ENCODE data around the gene ARHGAP30.
"Not testable (repeated sequence)": the region's sequence is repeated elsewhere in the genome, so short reads cannot be mapped to it uniquely, and the experiment has no call there.

Gene ARHGAP30

DNA sequence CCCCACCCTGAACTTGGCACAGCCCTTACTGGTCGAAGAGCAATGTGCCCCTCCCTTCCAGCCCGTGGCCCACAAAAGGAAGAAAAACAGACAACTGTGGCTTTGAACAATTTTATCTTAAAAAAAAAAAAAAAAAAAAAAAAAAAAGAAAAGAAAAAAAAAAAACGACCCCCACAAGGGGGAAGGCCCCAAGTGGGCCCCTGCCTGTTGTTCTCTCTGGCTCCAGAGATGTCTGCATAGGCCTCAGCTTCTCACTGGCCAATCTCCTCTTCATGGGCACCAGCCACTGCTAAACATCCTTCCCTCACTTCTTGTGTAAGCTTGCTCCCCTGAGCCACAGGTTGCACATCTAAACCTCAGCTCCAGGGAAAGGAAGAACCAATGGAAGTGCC lies 30.5 kb downstream of the ARHGAP30 start:
- FAIRE-seq: no peak
- DNase-seq (ENCODE audit: low spot score): no peak

DNA sequence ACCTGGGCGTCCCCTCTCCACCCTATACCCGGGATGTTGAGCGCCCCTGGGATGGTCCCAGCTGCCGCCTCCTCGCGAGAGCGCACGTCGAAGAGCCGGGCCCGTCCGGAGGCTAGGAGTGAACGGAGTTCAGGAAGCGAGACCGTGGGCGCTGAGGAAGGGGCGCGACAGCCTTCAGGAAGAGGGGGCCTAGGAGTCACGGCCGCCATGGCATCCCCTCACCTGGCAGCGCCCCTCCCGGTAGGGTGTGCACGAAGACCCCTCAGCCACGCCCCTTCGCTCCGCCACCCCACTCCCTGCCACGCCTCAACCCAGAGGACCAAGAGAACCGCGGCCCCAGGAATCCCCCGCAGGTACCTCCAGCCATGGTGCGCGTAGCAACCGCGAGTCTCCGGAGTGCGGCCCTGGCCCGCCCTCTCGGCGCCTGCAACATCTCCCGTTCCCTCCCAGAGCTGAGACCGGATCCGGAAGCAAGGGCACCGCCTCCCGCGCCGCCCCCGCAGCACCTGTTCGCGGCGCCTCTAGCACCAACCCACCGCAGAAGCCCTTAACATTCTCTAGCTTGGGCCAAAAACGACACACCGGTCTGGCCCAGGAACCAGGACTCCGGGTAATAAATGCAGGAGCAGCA lies 31.1 kb downstream of the ARHGAP30 start, which contains the start of gene TSTD1:
TSS of gene TSTD1 (minus strand) at position 442 of the 631 bp plus-strand sequence. CDS start at position 367, 75 bp downstream.
- peak; percentile 79 for DNase-seq (ENCODE audit: low spot score)
- FAIRE-seq: no peak

DNA sequence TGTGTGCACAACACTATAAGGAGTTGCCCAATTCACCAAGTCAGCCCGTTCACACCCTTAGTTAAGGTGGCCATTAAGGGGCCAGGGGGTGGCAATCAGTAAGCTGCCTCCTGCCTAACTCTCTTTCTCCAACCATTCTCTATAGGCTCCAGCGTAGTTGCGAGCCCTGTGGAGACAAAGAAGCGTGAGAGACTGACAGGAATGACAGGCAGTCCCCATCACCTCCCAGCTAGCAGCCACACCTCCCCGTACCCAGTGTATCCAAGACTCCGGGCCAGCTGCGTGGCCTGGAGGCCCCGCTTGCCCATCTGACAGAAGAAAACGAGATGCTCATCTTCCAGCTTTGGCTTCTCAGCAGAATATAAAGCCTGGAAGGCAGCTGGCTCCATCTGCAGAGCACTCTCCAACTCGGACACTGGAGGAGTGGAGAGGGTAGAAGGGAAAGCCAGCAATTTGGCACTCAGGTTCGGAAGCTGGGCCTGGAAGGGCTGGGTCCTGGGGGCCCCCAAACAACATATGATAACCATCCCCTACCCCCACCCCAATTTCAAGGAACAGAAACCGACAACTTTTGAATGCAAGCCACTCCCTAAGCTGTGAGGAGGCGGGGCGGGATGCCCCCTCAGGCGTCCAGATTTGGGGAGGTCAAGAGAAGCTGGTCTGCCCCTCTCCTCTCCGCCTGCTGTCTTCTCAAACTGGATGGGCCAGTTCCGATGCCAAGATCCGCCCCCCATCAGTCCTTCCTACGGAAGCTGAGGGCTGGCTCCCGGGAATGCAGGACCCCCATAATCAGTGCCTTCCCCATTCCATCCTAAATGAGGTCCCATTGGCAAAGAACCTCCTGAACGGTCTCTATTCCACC lies 31.8 kb downstream of the ARHGAP30 start:
- FAIRE-seq (no peak), DNase-seq (ENCODE audit: low spot score) (no peak)

DNA sequence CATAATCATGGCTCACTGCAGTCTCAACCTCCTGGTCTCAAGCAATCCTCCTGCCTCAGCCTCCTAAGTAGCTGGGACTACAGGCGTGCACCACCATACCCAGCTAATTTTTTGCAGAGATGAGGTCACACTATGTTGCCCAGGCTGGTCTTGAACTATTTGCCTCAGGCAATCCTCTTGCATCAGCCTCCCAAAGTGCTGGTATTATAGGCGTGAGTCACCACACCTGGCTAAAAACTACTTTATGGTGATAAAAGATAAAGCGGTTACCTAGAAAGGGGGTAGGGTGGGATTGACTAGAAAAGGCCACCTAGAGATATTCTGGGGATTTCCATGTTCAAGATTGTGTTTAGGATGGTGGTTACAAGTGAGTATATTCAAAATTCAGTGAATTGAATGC lies 35.9 kb downstream of the ARHGAP30 start:
- FAIRE-seq (no peak), DNase-seq (ENCODE audit: low spot score) (no peak)

DNA sequence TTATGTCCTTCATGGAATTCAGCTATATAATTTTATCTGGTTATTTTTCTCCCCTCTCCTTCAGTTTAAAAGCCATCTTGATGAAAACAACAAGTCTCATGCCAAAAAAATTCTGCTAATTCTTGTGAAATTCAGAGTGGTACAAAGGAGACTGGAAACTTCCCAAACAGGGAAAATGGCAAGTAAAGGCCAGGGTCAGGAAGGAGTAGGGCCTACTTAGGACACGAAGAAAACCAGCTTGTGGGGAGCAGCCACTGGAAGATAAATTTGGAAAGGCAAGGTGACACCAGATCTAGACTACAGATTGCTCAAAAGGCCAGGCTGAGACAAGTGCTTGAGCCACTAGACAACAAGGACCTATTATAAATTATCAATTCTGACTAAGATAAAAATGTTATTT lies 37.3 kb downstream of the ARHGAP30 start:
- DNase-seq (ENCODE audit: low spot score): no peak
- FAIRE-seq: no peak

DNA sequence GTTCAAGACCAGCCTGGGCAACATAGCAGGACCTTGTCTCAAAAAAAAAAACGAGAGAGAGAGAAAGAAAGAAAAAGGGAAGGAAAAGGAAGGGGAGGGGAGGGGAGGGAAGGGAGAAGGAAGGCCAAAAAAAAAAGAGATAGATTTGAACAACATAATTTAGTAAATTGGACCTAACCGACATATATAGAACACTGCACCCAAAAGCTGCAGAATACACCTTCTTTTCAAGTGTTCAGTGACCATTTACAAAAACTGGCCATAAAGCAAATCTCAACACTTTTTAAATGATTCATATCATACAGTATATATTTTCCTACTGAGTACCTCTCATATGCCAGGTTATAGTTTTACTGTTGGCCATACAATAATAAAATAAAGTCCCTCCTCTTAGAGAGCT lies 37.8 kb downstream of the ARHGAP30 start:
- FAIRE-seq: no peak
- DNase-seq (ENCODE audit: low spot score): no peak

DNA sequence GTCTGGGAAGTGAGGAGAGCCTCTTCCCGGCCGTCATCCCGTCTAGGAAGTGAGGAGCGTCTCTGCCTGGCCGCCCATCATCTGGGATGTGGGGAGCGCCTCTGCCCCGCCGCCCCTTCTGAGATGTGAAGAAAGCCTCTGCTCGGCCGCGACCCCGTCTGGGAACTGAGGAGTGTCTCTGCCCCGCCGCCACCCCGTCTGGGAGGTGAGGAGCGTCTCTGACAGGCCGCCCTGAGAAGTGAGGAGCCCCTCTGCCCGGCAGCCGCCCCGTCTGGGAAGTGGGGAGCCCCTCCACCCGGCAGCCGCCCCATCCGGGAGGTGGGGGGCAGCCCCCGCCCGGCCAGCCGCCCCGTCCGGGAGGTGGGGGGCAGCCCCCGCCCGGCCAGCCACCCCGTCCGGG lies 40.2 kb downstream of the ARHGAP30 start:
- not testable (repeated sequence) for DNase-seq (ENCODE audit: low spot score); FAIRE-seq

DNA sequence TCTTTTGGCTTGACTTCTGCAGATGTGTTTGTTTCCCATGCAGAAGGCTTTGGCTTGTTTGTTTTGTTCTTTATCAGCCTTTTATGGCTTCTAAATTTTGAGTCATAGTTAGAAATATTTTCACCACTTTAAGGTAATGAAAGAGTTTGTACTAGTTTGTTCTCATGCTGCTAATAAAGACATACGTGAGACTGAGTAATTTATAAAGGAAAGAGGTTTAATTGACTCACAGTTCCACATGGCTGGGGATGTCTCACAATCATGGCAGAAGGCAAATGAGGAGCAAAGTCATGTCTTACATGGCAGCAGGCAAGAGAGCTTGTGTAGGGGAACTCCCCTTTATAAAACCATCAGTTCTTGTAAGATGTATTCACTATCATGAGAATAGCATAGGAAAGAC lies 42.7 kb downstream of the ARHGAP30 start:
- not testable (repeated sequence) for DNase-seq (ENCODE audit: low spot score); FAIRE-seq

DNA sequence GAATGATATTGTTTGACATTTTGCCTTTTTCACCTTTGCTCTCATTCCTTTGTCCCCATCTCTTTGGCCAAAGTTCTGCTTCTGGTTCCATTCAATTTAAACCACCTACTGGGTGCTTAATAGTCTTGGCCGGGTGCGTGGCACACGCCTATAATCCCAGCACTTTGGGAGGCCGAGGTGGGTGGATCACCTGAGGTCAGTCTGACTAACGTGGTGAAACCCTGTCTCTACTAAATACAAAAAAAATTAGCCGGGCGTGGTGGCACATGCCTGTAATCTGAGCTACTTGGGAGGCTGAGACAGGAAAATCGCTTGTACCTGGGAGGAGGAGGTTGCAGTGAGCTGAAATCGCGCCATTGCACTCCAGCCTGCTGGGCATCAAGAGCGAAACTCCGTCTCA lies 47.3 kb downstream of the ARHGAP30 start:
- not testable (repeated sequence) for FAIRE-seq; DNase-seq (ENCODE audit: low spot score)

DNA sequence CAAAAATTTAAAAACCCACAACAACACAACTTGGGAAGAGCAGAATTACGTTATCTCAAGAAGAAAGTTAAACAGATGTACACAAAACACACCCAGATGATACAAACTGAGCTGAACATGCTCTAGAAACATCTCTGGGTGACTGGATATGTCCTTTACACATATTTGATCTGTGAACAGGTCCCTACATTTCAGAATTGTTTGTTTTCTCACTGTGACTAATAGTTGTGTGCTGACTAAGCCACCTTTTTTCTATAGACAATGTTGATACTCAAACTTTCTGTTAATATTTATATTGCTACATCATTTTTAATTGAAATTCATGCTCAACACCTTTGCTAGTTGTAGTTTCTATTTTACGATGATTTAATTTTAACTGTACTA lies 47.7 kb downstream of the ARHGAP30 start:
- FAIRE-seq: no peak
- DNase-seq (ENCODE audit: low spot score): no peak

DNA sequence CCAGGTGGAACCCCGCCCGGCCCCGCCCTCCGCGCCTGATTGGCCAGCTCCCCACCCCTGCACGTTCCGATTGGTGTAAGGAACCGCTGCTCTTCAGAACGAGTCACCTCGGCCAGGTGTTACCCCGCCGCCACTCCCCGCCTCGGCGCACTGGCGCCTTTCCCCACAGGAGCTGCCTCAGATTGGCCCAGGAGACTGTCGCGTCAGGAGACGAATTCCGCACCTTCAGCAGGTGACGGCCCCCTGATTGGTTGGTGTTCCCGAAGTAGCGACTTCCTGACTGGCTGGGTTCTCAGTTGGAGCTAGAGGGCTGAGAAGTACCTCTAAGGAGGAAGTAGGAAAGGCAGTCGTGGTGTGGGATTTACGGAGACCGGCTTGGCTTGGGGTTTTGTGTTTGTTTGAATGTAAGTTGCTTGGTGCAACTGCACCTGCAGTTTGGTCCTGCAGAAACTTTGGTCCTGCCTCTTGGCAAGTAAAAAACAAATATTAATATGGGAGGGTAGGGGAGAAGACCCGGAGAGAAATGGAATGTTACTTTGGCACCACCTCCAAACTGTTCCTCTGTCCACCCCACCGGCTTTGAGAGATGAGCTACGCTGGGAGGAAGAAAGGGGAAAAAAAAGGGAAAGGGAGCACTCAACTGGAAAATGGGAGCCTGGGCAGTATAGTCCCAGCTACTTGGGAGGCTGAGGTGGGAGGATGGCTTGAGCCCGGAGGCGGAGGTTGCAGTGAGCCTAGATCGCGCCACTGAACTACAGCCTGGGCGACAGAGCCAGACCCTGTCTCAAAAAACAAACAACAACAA lies 48.3 kb downstream of the ARHGAP30 start:
- FAIRE-seq: no peak
- no peak for DNase-seq (ENCODE audit: low spot score)

DNA sequence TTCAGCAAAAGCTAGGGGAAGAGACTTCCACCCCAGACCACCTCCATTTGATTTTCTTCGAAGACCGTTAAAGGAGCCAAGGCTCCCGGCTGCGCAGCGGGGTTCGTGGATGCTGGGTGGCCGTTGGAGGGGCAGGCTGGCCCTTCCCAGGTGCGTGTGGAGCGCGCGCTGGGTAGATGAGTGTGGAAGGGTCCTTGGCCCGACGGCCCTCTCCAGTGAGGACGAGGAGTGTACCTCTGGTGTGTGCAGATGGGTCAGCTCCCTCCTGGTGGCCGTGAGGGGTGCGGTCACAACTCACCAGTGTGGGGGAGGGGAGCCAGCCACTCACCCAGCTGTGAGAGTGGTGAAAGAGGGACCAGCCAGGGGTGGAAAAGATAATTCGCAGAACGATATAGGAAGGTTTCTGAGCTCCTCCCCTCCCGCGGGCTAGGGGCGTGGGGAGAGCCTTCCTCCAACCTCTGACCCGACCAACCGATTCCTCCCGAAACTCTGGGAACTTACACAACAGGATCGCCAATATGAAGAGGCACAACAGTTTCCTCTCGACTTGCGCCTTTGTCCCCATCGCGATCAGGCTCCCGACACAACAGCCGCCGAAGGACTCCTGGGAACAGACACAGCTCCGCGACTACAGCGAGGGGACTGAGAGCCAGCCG lies 49.1 kb downstream of the ARHGAP30 start, which contains the start of gene F11R:
TSS of gene F11R (minus strand) at position 644 of the 656 bp plus-strand sequence. CDS start at position 565, 79 bp downstream.
- no peak for DNase-seq (ENCODE audit: low spot score)
- no peak for FAIRE-seq

DNA sequence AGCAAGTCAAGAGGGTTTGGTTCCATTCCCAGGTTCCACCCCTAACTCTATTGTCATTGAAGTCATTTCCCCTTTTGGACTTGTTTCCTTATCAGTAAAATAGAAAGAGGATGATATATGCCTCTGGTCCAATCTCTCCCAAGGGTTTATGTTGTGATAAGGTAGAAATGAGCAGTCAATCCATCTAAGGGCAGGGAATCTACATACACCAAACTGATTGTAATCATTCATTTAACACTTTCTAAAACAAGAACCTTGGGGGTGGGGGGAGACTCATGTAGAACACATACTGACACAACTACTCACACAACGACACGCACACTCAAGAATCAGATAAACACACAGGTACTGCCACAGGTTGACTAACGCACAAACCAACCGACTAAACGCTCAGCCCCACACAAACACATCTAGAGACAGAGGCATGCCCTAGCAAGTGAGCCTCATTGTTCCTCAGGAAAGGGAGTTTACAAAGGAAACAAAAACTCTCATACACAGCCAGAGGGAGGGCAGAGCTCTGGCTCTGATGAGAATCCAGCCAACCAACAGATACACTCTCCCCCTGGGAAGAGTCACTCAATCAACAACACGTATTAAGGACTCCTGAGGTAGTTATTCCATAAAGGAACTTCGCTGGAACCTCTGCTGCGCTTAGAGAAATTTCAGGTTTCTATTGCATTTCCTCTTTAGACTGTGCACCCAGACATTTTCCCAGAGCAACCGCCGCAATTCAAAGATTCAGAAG lies 49.8 kb downstream of the ARHGAP30 start:
- FAIRE-seq (no peak), DNase-seq (ENCODE audit: low spot score) (no peak)

DNA sequence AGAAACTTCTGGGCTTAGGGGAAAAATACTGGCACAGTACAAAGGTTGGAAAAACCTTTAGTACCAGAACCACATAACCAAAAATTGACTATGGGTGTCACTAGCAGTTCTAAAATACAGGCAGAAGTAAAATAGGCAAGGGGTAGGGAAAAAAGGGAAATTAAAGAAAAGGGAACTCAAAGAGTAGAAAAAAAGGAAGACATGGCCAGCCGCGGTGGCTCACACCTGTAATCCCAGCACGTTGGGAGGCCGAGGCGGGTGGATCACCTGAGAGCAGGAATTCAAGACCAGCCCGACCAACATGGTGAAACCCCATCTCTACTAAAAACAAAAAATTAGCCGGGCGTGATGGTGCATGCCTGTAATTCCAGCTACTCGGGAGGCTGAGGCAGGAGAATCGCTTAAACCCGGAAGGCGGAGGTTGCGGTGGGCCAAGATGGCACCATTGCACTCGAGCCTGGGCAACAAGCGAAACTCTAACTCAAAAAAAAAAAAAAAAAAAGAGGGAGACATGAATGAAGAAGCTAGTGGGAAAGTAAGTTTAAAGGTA lies 50.5 kb downstream of the ARHGAP30 start:
- DNase-seq (ENCODE audit: low spot score); FAIRE-seq: not testable (repeated sequence)

DNA sequence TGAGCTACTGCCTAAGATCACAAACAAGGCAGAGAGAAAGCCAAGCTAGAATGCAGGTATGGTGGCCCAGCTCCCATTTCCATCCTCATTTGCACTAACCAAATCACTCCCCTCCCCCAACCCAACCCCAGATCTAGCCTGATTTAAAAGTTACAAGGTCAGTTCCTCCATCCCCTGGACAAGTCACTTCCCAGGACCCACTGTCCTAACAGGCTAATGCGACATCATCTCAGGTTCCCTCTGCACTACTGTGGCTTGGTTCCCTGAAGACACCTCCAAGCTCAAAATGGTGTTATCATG lies 51.1 kb downstream of the ARHGAP30 start:
- DNase-seq (ENCODE audit: low spot score) (no peak), FAIRE-seq (no peak)

DNA sequence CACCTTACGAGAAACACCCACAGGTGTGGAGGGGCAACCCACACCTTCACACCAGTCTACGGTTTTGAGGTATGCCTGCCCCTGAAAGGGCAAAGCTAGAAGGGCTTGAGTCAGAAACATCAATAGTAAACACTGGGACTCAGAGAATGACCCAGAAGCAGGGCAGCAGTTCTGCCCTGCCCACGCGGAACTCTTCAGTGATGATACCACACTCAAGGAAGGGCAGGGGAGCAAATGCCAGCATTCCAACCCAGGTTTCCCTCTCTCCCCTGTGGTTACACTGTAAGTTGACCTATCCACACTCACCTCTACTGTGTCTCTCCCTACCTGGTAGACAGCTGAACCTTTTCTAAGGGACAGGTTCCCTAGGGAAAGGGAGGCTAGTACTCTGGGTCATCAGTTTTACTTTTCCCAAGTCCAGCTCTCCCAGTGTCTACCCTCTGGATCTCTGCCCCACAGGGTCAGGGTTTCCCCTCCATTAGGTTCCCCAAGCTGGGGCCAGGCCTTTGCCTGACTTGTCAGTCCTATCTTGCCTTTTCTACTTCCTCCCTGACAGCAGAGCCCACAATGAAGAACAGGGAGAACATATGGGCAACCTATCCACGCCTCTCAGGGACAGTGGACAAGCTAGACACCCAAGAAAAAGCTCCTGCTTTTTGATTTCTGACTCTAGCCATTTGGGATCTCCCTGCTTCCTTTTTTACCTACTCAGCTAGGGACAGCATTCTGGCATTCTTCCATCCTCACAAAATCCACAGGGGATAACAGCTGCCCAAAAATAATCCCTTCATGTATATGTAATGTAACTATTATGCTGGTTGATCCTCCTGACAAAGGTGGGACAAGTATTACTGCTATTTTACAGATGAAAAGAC lies 51.7 kb downstream of the ARHGAP30 start:
- FAIRE-seq: no peak
- DNase-seq (ENCODE audit: low spot score): no peak

DNA sequence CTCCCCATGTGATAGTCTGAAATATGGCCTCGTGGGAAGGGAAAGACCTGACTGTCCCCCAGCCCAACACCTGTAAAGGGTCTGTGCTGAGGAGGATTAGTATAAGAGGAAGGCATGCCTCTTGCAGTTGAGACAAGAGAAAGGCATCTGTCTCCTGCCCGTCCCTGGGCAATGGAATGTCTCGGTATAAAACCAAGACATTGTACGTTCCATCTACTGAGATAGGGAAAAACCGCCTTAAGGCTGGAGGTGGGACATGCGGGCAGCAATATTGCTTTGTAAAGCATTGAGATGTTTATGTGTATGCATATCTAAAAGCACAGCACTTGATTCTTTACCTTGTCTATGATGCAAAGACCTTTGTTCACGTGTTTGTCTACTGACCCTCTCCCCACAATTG lies 52.5 kb downstream of the ARHGAP30 start:
- DNase-seq (ENCODE audit: low spot score); FAIRE-seq: not testable (repeated sequence)

DNA sequence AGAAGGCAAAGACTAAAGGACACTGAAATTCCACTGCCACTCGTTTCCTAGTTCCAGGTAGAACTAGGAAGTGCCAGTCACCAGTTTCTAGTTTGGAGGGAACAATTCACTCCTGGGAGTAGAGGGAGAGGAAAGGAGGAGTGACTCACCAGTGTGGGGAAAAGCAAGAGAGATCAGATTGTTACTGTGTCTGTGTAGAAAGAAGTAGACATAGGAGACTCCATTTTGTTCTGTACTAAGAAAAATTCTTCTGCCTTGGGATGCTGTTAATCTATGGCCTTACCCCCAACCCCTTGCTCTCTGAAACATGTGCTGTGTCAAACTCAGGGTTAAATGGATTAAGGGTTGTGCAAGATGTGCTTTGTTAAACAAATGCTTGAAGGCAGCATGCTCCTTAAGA lies 53.0 kb downstream of the ARHGAP30 start:
- not testable (repeated sequence) for DNase-seq (ENCODE audit: low spot score); FAIRE-seq

DNA sequence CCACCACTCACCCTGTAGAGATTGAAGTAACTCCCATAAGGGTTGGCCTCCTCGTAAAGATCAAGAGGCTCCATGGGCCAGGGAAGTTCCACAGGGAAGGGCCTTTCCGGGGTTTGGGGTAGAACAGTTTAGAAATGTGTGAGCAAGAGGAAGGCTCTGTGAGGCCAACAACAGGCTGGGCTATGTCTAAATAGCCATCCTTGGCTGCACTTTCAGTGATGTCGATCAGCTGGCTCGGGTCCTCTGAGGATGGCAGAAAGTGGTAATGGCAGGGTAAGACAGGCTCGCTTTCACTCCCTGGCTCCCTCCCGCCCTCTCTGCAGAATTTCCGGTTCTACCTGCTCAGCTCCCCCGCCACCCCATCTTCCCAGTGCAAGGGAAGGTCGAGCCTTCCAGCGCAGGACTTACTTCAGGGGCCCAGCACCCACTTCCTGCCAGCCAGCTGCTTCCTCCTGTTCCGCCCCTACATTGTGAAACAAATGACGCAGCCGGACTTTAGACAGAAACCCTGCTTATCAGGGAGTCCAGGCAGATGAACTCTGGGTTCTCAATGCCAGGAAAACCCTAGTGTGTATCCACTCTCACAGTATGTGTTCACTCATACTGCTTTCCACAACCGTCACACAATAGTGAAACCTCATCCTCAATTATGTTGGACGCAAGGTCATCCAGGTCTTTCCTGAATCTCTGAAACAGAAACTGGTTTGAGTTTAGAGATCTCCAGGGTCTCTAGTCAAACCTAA lies 56.0 kb downstream of the ARHGAP30 start:
- DNase-seq (ENCODE audit: low spot score): no peak
- no peak for FAIRE-seq

Data from urothelium cell line (cell line).